HCT116 (cell line): ENCODE results near the gene RAI1. TPM values are rescaled to one million over a fixed set of nuclear protein-coding genes. Genes with fewer than 3 reads are reported as not detected.

Source experiments
- ATAC-seq: fragments of 200-7000 bp; cut with Tn5 transposase; 2 replicates; pipeline ENCODE4 v1.9.1; 2020; ENCODE audit warnings: mild to moderate bottlenecking, moderate library complexity
- BruUV-seq: library from RNA; stranded (reverse); fragments of 400-500 nt; replicated peaks from 2 replicates; lab custom pipeline; 2021; lab: Mats Ljungman, UMichigan
- CTCF ChIA-PET: fragments of 300-600 bp; sonication (Branson Sonifier 250); formaldehyde crosslinking; loops from one replicate; lab custom pipeline; 2021; ENCODE audit warnings: antibody characterized with exemption; lab: Charles Lee
- POLR2A ChIA-PET: fragments of 300-600, 350-600 bp; sonication (Branson Sonifier 250); formaldehyde crosslinking; loops from one replicate; lab custom pipeline; 2021; ENCODE audit warnings: antibody characterized with exemption; lab: Charles Lee
- RAD21 ChIA-PET, 2 experiments: fragments of 300-600 bp; sonication (Branson Sonifier 250); formaldehyde crosslinking; loops; one replicate each; lab custom pipeline; 2023; ENCODE audit warnings: low total read pairs in 2 of 2; ENCODE audit not compliant: uncharacterized antibody in 2 of 2, unreplicated experiment in 2 of 2, low non-redundant PET in 1 of 2; lab: Charles Lee
- DNase-seq: peaks from one replicate; pipeline ENCODE4 v3.0.0-alpha.2; 2010; ENCODE audit warnings: low read depth, low spot score
- H2AFZ ChIP-seq: fragments of 200-600 bp; shearing (Covaris generic), sonication (generic); 2 replicates; pipeline ENCODE4 v1.6.1; 2017; ENCODE audit warnings: low read depth, mixed run types, mixed read lengths, antibody characterized with exemption, low read length; ENCODE audit not compliant: poor library complexity, severe bottlenecking
- H3K27ac ChIP-seq: 2 replicates; pipeline ENCODE4 v1.5.1; 2012; ENCODE audit warnings: low read depth, low read length
- H3K27me3 ChIP-seq: fragments of 200-600 bp; sonication (generic); 2 replicates; pipeline ENCODE4 v1.6.1; 2016; ENCODE audit warnings: mixed run types, low read length, mixed read lengths; ENCODE audit not compliant: insufficient read depth
- H3K36me3 ChIP-seq, 2 experiments: fragments of 200-500 bp in 1 of 2; fragments of 200-600 bp in 1 of 2; sonication (Bioruptor generic) in 1 of 2; sonication (generic) in 1 of 2; 2 replicates each; pipeline versions ENCODE4 v1.5.1 to v1.6.1; 2014 to 2016; ENCODE audit warnings: low read length in 2 of 2, inconsistent platforms in 1 of 2, mixed read lengths in 1 of 2, mixed run types in 1 of 2; ENCODE audit not compliant: insufficient read depth in 2 of 2, control insufficient read depth in 1 of 2
- H3K4me1 ChIP-seq, 2 experiments: fragments of 200-600 bp in 1 of 2; sonication (generic) in 1 of 2; 2 replicates each; pipeline versions ENCODE4 v1.5.1 to v1.6.1; 2012 to 2017; ENCODE audit warnings: low read length in 2 of 2, inconsistent platforms in 1 of 2, mild to moderate bottlenecking in 1 of 2, mixed read lengths in 1 of 2, mixed run types in 1 of 2, moderate library complexity in 1 of 2; ENCODE audit not compliant: insufficient read depth in 2 of 2, control insufficient read depth in 1 of 2
- H3K4me2 ChIP-seq: fragments of 200-600 bp; sonication (generic); 2 replicates; pipeline ENCODE4 v1.6.1; 2017; ENCODE audit warnings: mixed run types, low read length, mixed read lengths
- H3K4me3 ChIP-seq, 2 experiments: fragments of 200-600 bp in 1 of 2; sonication (generic) in 1 of 2; replicated peaks in 1 of 2; 2 replicates each; pipeline ENCODE4 v1.5.1; 2011 to 2016; ENCODE audit warnings: low read length in 2 of 2, control low read depth in 1 of 2, low read depth in 1 of 2, mild to moderate bottlenecking in 1 of 2, mixed read lengths in 1 of 2, mixed run types in 1 of 2
- H3K79me2 ChIP-seq: fragments of 200-600 bp; sonication (generic); 2 replicates; pipeline ENCODE4 v1.6.1; 2017; ENCODE audit warnings: mild to moderate bottlenecking, mixed run types, low read length, moderate library complexity, mixed read lengths; ENCODE audit not compliant: insufficient read depth
- H3K9ac ChIP-seq: fragments of 200-600 bp; sonication (generic); 2 replicates; pipeline ENCODE4 v1.6.1; 2016; ENCODE audit warnings: low read length, mixed read lengths
- H3K9me2 ChIP-seq: fragments of 200-600 bp; sonication (generic), shearing (Covaris generic); 2 replicates; pipeline ENCODE4 v1.6.1; 2017; ENCODE audit warnings: mixed run types, mild to moderate bottlenecking, moderate library complexity; ENCODE audit not compliant: insufficient read depth
- H3K9me3 ChIP-seq, 2 experiments: fragments of 200-500 bp in 1 of 2; fragments of 200-600 bp in 1 of 2; sonication (Bioruptor generic) in 1 of 2; sonication (generic) in 1 of 2; 2 replicates each; pipeline ENCODE4 v1.6.1; 2014 to 2017; ENCODE audit warnings: low read length in 2 of 2, mixed read lengths in 2 of 2, inconsistent platforms in 1 of 2, low read depth in 1 of 2, mild to moderate bottlenecking in 1 of 2, mixed run types in 1 of 2, moderate library complexity in 1 of 2; ENCODE audit not compliant: control insufficient read depth in 1 of 2, insufficient read depth in 1 of 2
- H4K20me1 ChIP-seq: fragments of 200-600 bp; sonication (generic), shearing (Covaris generic); 2 replicates; pipeline ENCODE4 v1.6.1; 2017; ENCODE audit warnings: mixed run types, mild to moderate bottlenecking, moderate library complexity; ENCODE audit not compliant: insufficient read depth
- CTCF ChIP-seq, 3 experiments: fragments of 200-600 bp in 1 of 3; sonication (generic) in 1 of 3; IDR thresholded peaks in 2 of 3; conservative IDR thresholded peaks in 1 of 3; 2 replicates each; pipeline ENCODE4 v1.5.1; 2012 to 2017; ENCODE audit warnings: low read depth in 2 of 3, low read length in 2 of 3, antibody characterized with exemption in 1 of 3, borderline replicate concordance in 1 of 3, control low read depth in 1 of 3, mild to moderate bottlenecking in 1 of 3, mixed read lengths in 1 of 3, mixed run types in 1 of 3, moderate library complexity in 1 of 3; ENCODE audit not compliant: insufficient read depth in 1 of 3
- FOSL1 ChIP-seq: IDR thresholded peaks from 2 replicates; pipeline ENCODE4 v1.6.1; 2012; ENCODE audit warnings: low read depth
- MAX ChIP-seq: IDR thresholded peaks from 2 replicates; pipeline ENCODE4 v1.6.1; 2012
- POLR2AphosphoS5 ChIP-seq: IDR thresholded peaks from 2 replicates; pipeline ENCODE4 v1.6.1; 2011; ENCODE audit warnings: mild to moderate bottlenecking, low read depth, low read length, moderate library complexity
- SP1 ChIP-seq: IDR thresholded peaks from 2 replicates; pipeline ENCODE4 v1.6.1; 2012; ENCODE audit warnings: low read depth
- TCF7L2 ChIP-seq: IDR thresholded peaks from 2 replicates; pipeline ENCODE4 v1.7.0; 2011; ENCODE audit warnings: borderline replicate concordance, inconsistent platforms; ENCODE audit not compliant: insufficient read depth, insufficient read length; ENCODE audit errors: extremely low read depth
- YY1 ChIP-seq: IDR thresholded peaks from 2 replicates; pipeline ENCODE4 v1.6.1; 2011; ENCODE audit warnings: low read length, low read depth, moderate library complexity, mild to moderate bottlenecking; ENCODE audit not compliant: insufficient replicate concordance; ENCODE audit errors: extremely low read depth
- ZFX ChIP-seq: fragments of 450-650 bp; IDR thresholded peaks from 2 replicates; pipeline ENCODE4 v1.6.1; 2017
- intact Hi-C: fragments of 100-400 bp; cut with micrococcal nuclease; formaldehyde crosslinking; loops from 2 replicates; pipeline ENCODE4 v1.10.0; 2022
- total RNA-seq: library from RNA; stranded (reverse); gene quantifications from one replicate; pipeline ENCODE4 v1.2.1, GENCODE V29; 2021; ENCODE audit not compliant: unreplicated experiment

RAI1 gene
- total RNA-seq, 1 experiment from 2014 or later: 38.5 TPM

GRCh38 chr17:17823433-17824118, 142.3 kb downstream of the RAI1 start:
- no TSS peak for BruUV-seq
- ChIA-PET RAD21 (interaction anchor here in 1 of 2 experiments (1.0 kb wide), 1 partner anchor 12 kb away, joined by 3 read pairs; no protein-coding TSS in a partner anchor), CTCF (interaction anchor here (0.8 kb wide), 1 partner anchor 13 kb away, joined by 4 read pairs; the partner anchor contains the start of gene SREBF1), POLR2A (interaction anchor here (6.1 kb wide), 1 partner anchor 14 kb away, joined by 112 read pairs; the partner anchor contains the start of gene SREBF1)
- peak overlapping the region; percentile 83 for H3K4me2 ChIP-seq
- H3K9me3 ChIP-seq: no peaks in the 10 kb centered on the region
- no peak overlapping the region for H2AFZ ChIP-seq
- H3K27ac ChIP-seq: peak overlapping the region; percentile 98
- DNase-seq (peak; percentile 56), ATAC-seq (peak; percentile 84)
- H3K9me2 ChIP-seq: no peaks in the 10 kb centered on the region
- no peaks in the 10 kb centered on the region; the same call in 1 of the 2 replicates for H4K20me1 ChIP-seq
- intact Hi-C loops: no loop called here
- H3K4me3 ChIP-seq: peak overlapping the region; percentile 55 to 57
- H3K27me3 ChIP-seq: no peaks in the 10 kb centered on the region
- H3K79me2 ChIP-seq: peaks cover 98% of the 10 kb centered on the region
- H3K36me3 ChIP-seq: peaks cover 6 to 31% of the 10 kb centered on the region in 2 experiments
- TF ChIP-seq POLR2AphosphoS5: 0 out of 2 replicates have a peak, but pooled peaks have one; percentile 8
- TF ChIP-seq CTCF (IDR thresholded peaks at IDR 0.05 in 2 of 3, conservative IDR thresholded peaks at IDR 0.05 in 1 of 3; ENCODE audit: borderline replicate concordance in 1 of 3, insufficient read depth in 1 of 3, low read depth in 2 of 3, low read length in 2 of 3): no peak
- TF ChIP-seq ZFX: no peak
- TF ChIP-seq SP1: peak; percentile 36
- no peak for TF ChIP-seq FOSL1
- TF ChIP-seq MAX: no peak
- peak; percentile 18 for TF ChIP-seq YY1
- TF ChIP-seq TCF7L2: peak; percentile 39
- peak overlapping the region; percentile 70 for H3K9ac ChIP-seq
- peaks cover 94 to 98% of the 10 kb centered on the region in 2 experiments for H3K4me1 ChIP-seq
